ENCODE measurements around the gene FAAP20.

Gene FAAP20

GRCh38 chr1:2193514-2194281, 874 bp downstream of the FAAP20 start:
- H3K9me2 ChIP-seq (replicated peaks; ENCODE audit: low read depth, low read length), result no peaks in the 10 kb centered on the region
- H3K9ac ChIP-seq (ENCODE audit: low read depth, low read length, poor library complexity, severe bottlenecking), result peak overlapping the region; percentile 82
- H3K4me2 ChIP-seq (ENCODE audit: low read depth, low read length, poor library complexity, severe bottlenecking), result peak overlapping the region; percentile 92
- H3K4me1 ChIP-seq (ENCODE audit: insufficient read depth, low read length, poor library complexity, severe bottlenecking), result peaks cover 14% of the 10 kb centered on the region
- H3K36me3 ChIP-seq (ENCODE audit: insufficient read depth, low read length), result no peaks in the 10 kb centered on the region
- H4K20me1 ChIP-seq (ENCODE audit: insufficient read depth, low read length, poor library complexity, severe bottlenecking), result peaks cover 8% of the 10 kb centered on the region
- no peaks in the 10 kb centered on the region for H3F3A ChIP-seq (ENCODE audit: low read depth)
- H3K79me2 ChIP-seq (ENCODE audit: insufficient read depth, low read length), result peaks cover 30% of the 10 kb centered on the region
- TF ChIP-seq EZH2phosphoT487 (IDR thresholded peaks at IDR 0.05; ENCODE audit: borderline replicate concordance) (no peak), CTCF (conservative IDR thresholded peaks at IDR 0.05; ENCODE audit: low read length) (no peak)
- H2AFZ ChIP-seq (ENCODE audit: low read length), result no peak overlapping the region
- no peaks in the 10 kb centered on the region for H3K27me3 ChIP-seq (ENCODE audit: insufficient read depth, low read length, poor library complexity, severe bottlenecking)
- H3K9me3 ChIP-seq (ENCODE audit: insufficient read depth, low read depth, low read length), result no peaks in the 10 kb centered on the region
- H3K4me3 ChIP-seq (ENCODE audit: low read length, poor library complexity, severe bottlenecking), result peak overlapping the region; percentile 69

GRCh38 chr1:2192031-2192995, 2.3 kb downstream of the FAAP20 start:
- Histone ChIP-seq H3K27me3 (ENCODE audit: insufficient read depth, low read length, poor library complexity, severe bottlenecking) (no peaks in the 10 kb centered on the region), H3K9me2 (replicated peaks; ENCODE audit: low read depth, low read length) (no peaks in the 10 kb centered on the region), H2AFZ (ENCODE audit: low read length) (no peak overlapping the region), H3K4me3 (ENCODE audit: low read length, poor library complexity, severe bottlenecking) (peak overlapping the region; percentile 69), H3K9me3 (ENCODE audit: insufficient read depth, low read depth, low read length) (no peaks in the 10 kb centered on the region), H3K4me2 (ENCODE audit: low read depth, low read length, poor library complexity, severe bottlenecking) (peak overlapping the region; percentile 92), H3K36me3 (ENCODE audit: insufficient read depth, low read length) (no peaks in the 10 kb centered on the region), H3K79me2 (ENCODE audit: insufficient read depth, low read length) (peaks cover 30% of the 10 kb centered on the region), H3K9ac (ENCODE audit: low read depth, low read length, poor library complexity, severe bottlenecking) (peak overlapping the region; percentile 82), H3K4me1 (ENCODE audit: insufficient read depth, low read length, poor library complexity, severe bottlenecking) (peaks cover 14% of the 10 kb centered on the region), H4K20me1 (ENCODE audit: insufficient read depth, low read length, poor library complexity, severe bottlenecking) (peaks cover 8% of the 10 kb centered on the region), H3F3A (ENCODE audit: low read depth) (no peaks in the 10 kb centered on the region)
- TF ChIP-seq CTCF (conservative IDR thresholded peaks at IDR 0.05; ENCODE audit: low read length) (no peak), EZH2phosphoT487 (IDR thresholded peaks at IDR 0.05; ENCODE audit: borderline replicate concordance) (no peak)

- H3K4me2 ChIP-seq (ENCODE audit: low read depth, low read length, poor library complexity, severe bottlenecking), result no peak overlapping the region
- no peaks in the 10 kb centered on the region for H3K27me3 ChIP-seq (ENCODE audit: insufficient read depth, low read length, poor library complexity, severe bottlenecking)
- H3K36me3 ChIP-seq (ENCODE audit: insufficient read depth, low read length), result no peaks in the 10 kb centered on the region
- no peak overlapping the region for H3K4me3 ChIP-seq (ENCODE audit: low read length, poor library complexity, severe bottlenecking)
- H3K79me2 ChIP-seq (ENCODE audit: insufficient read depth, low read length), result peaks cover 30% of the 10 kb centered on the region
- H3F3A ChIP-seq (ENCODE audit: low read depth), result no peaks in the 10 kb centered on the region
- peaks cover 14% of the 10 kb centered on the region for H3K4me1 ChIP-seq (ENCODE audit: insufficient read depth, low read length, poor library complexity, severe bottlenecking)
- no peak overlapping the region for H3K9ac ChIP-seq (ENCODE audit: low read depth, low read length, poor library complexity, severe bottlenecking)
- H3K9me3 ChIP-seq (ENCODE audit: insufficient read depth, low read depth, low read length), result no peaks in the 10 kb centered on the region
- H2AFZ ChIP-seq (ENCODE audit: low read length), result no peak overlapping the region
- no peaks in the 10 kb centered on the region for H3K9me2 ChIP-seq (replicated peaks; ENCODE audit: low read depth, low read length)
- peaks cover 8% of the 10 kb centered on the region for H4K20me1 ChIP-seq (ENCODE audit: insufficient read depth, low read length, poor library complexity, severe bottlenecking)
- TF ChIP-seq EZH2phosphoT487 (IDR thresholded peaks at IDR 0.05; ENCODE audit: borderline replicate concordance) (no peak), CTCF (conservative IDR thresholded peaks at IDR 0.05; ENCODE audit: low read length) (no peak)
Measured at GRCh38 chr1:2190491-2190976, 4.0 kb downstream of the FAAP20 start.

All from Loucy (cell line).